MM.1S (cell line): ENCODE results near the gene SNTG2.

Experiments
- DNase-seq: peaks from one replicate; pipeline ENCODE4 v3.0.0-alpha.2; 2015
- H2AFZ ChIP-seq: fragments of 300-600 bp; sonication (generic); 2 replicates; pipeline ENCODE4 v1.6.0; 2016; ENCODE audit warnings: antibody characterized with exemption, low read length
- H3F3A ChIP-seq: fragments of 300-600 bp; sonication (generic); 2 replicates; pipeline ENCODE4 v1.6.1; 2016; ENCODE audit warnings: mild to moderate bottlenecking, antibody characterized with exemption, low read length, moderate library complexity, mixed read lengths; ENCODE audit not compliant: insufficient read depth
- H3K27ac ChIP-seq: fragments of 300-600 bp; sonication (generic); 2 replicates; pipeline ENCODE4 v1.5.1; 2016; ENCODE audit warnings: mild to moderate bottlenecking, low read length
- H3K27me3 ChIP-seq: fragments of 300-600 bp; sonication (generic); replicated peaks from 2 replicates; pipeline ENCODE4 v1.6.0; 2016; ENCODE audit warnings: low read length; ENCODE audit not compliant: insufficient read depth
- H3K36me3 ChIP-seq: fragments of 300-600 bp; sonication (generic); replicated peaks from 2 replicates; pipeline ENCODE4 v1.6.1; 2016; ENCODE audit warnings: mild to moderate bottlenecking, low read length, mixed read lengths; ENCODE audit not compliant: insufficient read depth
- H3K4me1 ChIP-seq: fragments of 300-600 bp; sonication (generic); 2 replicates; pipeline ENCODE4 v1.6.1; 2016; ENCODE audit warnings: low read length, mixed read lengths
- H3K4me2 ChIP-seq: fragments of 300-600 bp; sonication (generic); 2 replicates; pipeline ENCODE4 v1.6.0; 2016; ENCODE audit warnings: low read depth, low read length
- H3K4me3 ChIP-seq: fragments of 300-600 bp; sonication (generic); 2 replicates; pipeline ENCODE4 v1.5.1; 2016; ENCODE audit warnings: low read length, mixed read lengths
- H3K79me2 ChIP-seq: fragments of 300-600 bp; sonication (generic); 2 replicates; pipeline ENCODE4 v1.6.1; 2016; ENCODE audit warnings: mixed run types, low read length, mixed read lengths
- H3K9ac ChIP-seq: fragments of 300-600 bp; sonication (generic); 2 replicates; pipeline ENCODE4 v1.6.1; 2016; ENCODE audit warnings: low read length, mixed read lengths
- H3K9me2 ChIP-seq: fragments of 300-600 bp; sonication (generic); replicated peaks from 2 replicates; pipeline ENCODE4 v1.6.1; 2016; ENCODE audit warnings: mild to moderate bottlenecking, low read length, mixed read lengths; ENCODE audit not compliant: insufficient read depth
- H3K9me3 ChIP-seq: fragments of 300-600 bp; sonication (generic); replicated peaks from 2 replicates; pipeline ENCODE4 v1.6.1; 2016; ENCODE audit warnings: mild to moderate bottlenecking, low read length, mixed read lengths; ENCODE audit not compliant: insufficient read depth
- H4K20me1 ChIP-seq: fragments of 300-600 bp; sonication (generic); 2 replicates; pipeline ENCODE4 v1.6.1; 2016; ENCODE audit warnings: mild to moderate bottlenecking, low read length, moderate library complexity, mixed read lengths; ENCODE audit not compliant: insufficient read depth
- CTCF ChIP-seq: fragments of 300-600 bp; sonication (generic); IDR thresholded peaks from 2 replicates; pipeline ENCODE4 v1.5.1; 2016; ENCODE audit warnings: antibody characterized with exemption, low read length, mixed read lengths
- EZH2 ChIP-seq: fragments of 300-600 bp; sonication (generic); optimal IDR thresholded peaks from 2 replicates; pipeline ENCODE3; 2017; ENCODE audit warnings: low read depth, mild to moderate bottlenecking, antibody characterized with exemption, low read length, mixed read lengths
- EZH2phosphoT487 ChIP-seq: fragments of 300-600 bp; sonication (generic); IDR thresholded peaks from 2 replicates; pipeline ENCODE4 v1.6.1; 2018; ENCODE audit warnings: antibody characterized with exemption, low read length

Gene SNTG2

DNA sequence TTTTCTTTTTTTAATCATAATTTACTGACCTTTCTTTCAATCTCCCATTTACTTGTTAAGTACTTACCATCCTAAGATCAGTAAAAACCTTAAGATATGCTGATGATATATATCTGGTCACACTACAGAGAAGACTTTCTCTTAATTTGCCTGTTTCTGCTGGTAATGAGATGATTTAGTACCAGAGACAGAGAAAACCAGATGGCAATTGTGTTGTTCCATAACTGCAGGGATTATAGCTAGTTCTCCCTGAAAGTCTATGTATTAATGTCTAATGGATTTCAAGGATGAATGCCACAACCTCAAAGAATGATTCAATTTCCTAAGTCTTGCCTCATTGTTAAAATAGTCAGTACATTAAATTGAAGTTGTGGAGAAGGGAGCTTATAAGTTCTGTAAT lies 40.3 kb downstream of the SNTG2 start:
- no peak overlapping the region for H3K27ac ChIP-seq

DNA sequence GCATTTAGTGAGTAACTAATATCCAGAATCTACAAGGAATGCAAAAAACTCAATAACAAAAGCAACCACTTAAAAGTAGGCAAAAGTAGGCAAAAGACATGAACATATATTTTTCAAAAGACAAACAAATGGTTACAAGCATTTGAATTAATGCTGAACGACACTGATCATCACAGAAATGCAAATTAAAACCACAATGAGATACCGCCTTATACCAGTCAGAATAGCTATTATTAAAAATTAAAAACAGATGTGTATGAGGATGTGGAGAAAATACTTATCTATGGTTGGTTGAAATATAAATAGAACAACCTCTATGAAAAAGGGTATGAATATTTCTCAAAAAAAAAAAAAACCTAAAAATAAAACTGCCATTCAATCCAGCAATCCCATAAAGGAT lies 51.7 kb downstream of the SNTG2 start:
- Histone ChIP-seq H3K4me3 (no peak overlapping the region), H3K27ac (no peak overlapping the region), H3K36me3 (no peaks in the 10 kb centered on the region), H3K79me2 (no peaks in the 10 kb centered on the region), H3K9me2 (no peaks in the 10 kb centered on the region), H3K27me3 (no peaks in the 10 kb centered on the region), H3K9ac (no peak overlapping the region), H3K4me1 (no peaks in the 10 kb centered on the region), H4K20me1 (no peaks in the 10 kb centered on the region), H2AFZ (no peak overlapping the region), H3F3A (no peaks in the 10 kb centered on the region), H3K4me2 (no peak overlapping the region), H3K9me3 (no peaks in the 10 kb centered on the region)
- DNase-seq, result no peak
- TF ChIP-seq EZH2phosphoT487 (no peak), CTCF (no peak), EZH2 (no peak)

More for the DNA sequence above, 40.3 kb downstream of the SNTG2 start:
- Histone ChIP-seq H3K4me1 (no peaks in the 10 kb centered on the region), H3K4me2 (no peak overlapping the region), H3K79me2 (no peaks in the 10 kb centered on the region), H3K9ac (no peak overlapping the region), H3K4me3 (no peak overlapping the region), H3F3A (no peaks in the 10 kb centered on the region), H3K27me3 (no peaks in the 10 kb centered on the region), H4K20me1 (no peaks in the 10 kb centered on the region), H3K9me3 (no peaks in the 10 kb centered on the region), H2AFZ (no peak overlapping the region), H3K36me3 (no peaks in the 10 kb centered on the region), H3K9me2 (no peaks in the 10 kb centered on the region)
- no peak for DNase-seq
- TF ChIP-seq EZH2 (no peak), CTCF (no peak), EZH2phosphoT487 (no peak)

DNA sequence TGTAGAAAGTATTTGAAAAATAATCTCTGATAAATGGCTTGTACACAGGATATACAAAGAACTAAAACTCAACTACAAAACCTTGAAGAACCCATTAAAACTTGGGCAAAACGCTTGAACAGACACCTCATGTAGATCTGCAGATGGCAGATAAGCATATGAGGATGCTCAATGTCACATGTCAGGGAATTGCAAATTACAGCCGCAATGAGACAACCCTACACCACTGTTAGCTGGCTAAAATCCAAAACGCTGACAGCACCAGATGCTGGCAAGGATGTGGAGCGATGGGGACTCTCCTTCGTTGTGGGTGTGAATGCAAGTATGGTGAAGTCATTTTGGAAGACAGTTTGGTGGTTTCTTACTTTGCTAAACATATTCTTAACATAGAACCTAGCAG lies 53.7 kb downstream of the SNTG2 start:
- H3K9ac ChIP-seq, result no peak overlapping the region
- no peak for DNase-seq
- no peaks in the 10 kb centered on the region for H4K20me1 ChIP-seq
- H3K4me3 ChIP-seq, result no peak overlapping the region
- H2AFZ ChIP-seq, result no peak overlapping the region
- no peaks in the 10 kb centered on the region for H3K27me3 ChIP-seq
- H3K27ac ChIP-seq, result no peak overlapping the region
- H3K4me2 ChIP-seq, result no peak overlapping the region
- no peak for TF ChIP-seq EZH2phosphoT487
- TF ChIP-seq EZH2, result no peak
- TF ChIP-seq CTCF, result no peak
- H3K9me3 ChIP-seq, result no peaks in the 10 kb centered on the region
- H3F3A ChIP-seq, result no peaks in the 10 kb centered on the region
- H3K79me2 ChIP-seq, result no peaks in the 10 kb centered on the region
- H3K4me1 ChIP-seq, result no peaks in the 10 kb centered on the region
- H3K36me3 ChIP-seq, result no peaks in the 10 kb centered on the region
- H3K9me2 ChIP-seq, result no peaks in the 10 kb centered on the region
